ENCODE results near the gene TLCD3B. TPM values are rescaled to one million over a fixed set of nuclear protein-coding genes. Genes with fewer than 3 reads are reported as not detected.

TLCD3B gene
- total RNA-seq, 3 donors from 2014 or later: 0.29 TPM; not detected in 2

DNA sequence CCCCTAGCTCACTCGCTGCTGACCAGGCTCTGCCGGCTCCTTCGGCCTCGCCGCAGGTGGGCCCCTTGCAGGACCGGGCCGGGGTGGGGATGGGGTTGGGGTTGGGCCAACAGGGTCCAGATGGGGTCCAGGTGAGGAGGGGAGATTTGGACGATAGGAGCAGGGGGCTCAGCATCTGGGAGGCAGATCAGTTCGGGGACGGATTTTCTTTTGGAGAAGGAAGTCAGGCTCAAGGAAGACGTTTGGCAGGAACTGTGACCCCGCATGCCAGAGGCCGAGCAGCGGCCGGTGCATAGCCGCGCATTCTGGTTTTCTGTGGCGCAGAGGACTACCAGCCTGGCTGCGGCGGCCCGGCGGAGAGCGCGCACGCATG lies 33.6 kb upstream of the TLCD3B start:
- Histone ChIP-seq H3K9me3 (no peaks in the 10 kb centered on the region), H3K36me3 (peaks cover 13% of the 10 kb centered on the region), H3K4me1 (peaks cover 9 to 17% of the 10 kb centered on the region in 2 donors), H3K27ac (peak overlapping the region; percentile 93 to 98), H3K4me3 (peak overlapping the region; percentile 87 to 97 (median 95)), H3K27me3 (no peaks in the 10 kb centered on the region)
- peak in 1 of 2 donors; percentile 40 for DNase-seq (ENCODE audit: low spot score in 2 of 2)
- TF ChIP-seq, protein P1, sequence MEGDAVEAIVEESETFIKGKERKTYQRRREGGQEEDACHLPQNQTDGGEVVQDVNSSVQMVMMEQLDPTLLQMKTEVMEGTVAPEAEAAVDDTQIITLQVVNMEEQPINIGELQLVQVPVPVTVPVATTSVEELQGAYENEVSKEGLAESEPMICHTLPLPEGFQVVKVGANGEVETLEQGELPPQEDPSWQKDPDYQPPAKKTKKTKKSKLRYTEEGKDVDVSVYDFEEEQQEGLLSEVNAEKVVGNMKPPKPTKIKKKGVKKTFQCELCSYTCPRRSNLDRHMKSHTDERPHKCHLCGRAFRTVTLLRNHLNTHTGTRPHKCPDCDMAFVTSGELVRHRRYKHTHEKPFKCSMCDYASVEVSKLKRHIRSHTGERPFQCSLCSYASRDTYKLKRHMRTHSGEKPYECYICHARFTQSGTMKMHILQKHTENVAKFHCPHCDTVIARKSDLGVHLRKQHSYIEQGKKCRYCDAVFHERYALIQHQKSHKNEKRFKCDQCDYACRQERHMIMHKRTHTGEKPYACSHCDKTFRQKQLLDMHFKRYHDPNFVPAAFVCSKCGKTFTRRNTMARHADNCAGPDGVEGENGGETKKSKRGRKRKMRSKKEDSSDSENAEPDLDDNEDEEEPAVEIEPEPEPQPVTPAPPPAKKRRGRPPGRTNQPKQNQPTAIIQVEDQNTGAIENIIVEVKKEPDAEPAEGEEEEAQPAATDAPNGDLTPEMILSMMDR (IDR thresholded peaks at IDR 0.05): no peak
- TF ChIP-seq POLR2AphosphoS5 (IDR thresholded peaks at IDR 0.05): no peak
- no peak for TF ChIP-seq POLR2A (IDR thresholded peaks at IDR 0.05)
- intact Hi-C loops (cut with DNase I; ENCODE audit: low total_unique reads): no loop called here

DNA sequence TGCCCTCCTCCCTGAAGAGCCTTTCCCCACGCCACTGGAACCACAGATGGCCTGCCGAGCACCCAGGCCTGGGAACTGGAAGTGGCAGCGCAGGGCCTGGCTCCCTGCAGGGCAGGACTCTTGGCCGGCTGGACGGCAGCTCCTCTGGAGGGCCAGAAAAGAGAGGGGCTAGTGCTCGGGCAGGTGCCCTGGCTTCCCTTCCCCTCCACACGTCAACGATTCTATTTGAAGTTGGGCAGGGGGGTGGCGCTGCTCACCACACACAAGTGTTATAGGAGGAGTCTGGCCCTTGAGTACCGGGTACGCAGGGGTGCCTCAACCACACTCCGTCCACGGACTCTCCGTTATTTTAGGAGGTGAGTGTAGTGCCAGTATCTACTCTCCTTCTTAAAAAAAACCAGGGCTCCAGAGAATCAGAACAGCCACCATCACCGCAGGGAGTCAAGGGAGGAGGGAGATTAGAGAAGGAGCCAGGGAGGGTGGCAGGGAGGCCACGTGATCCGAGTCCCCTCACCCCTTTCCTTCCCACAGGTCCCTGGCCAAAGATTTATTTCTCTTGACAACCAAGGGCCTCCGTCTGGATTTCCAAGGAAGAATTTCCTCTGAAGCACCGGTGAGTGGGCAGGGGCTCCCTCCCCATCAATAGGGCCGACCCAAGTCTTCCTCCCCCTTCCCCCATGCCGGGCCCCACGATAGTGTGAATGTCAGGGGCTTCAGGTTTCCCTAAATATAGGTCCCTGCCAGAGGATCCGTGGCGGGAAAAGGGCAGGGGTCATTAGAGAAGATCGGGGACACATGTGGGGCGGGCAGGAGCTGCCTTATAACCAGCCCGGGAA lies 33.0 kb upstream of the TLCD3B start:
- Histone ChIP-seq H3K4me1 (peaks cover 9 to 17% of the 10 kb centered on the region in 2 donors), H3K27ac (peak overlapping the region; percentile 93 to 98), H3K27me3 (no peaks in the 10 kb centered on the region), H3K9me3 (no peaks in the 10 kb centered on the region), H3K4me3 (peak overlapping the region; percentile 87 to 97 (median 95)), H3K36me3 (peaks cover 8% of the 10 kb centered on the region)
- TF ChIP-seq, protein P1 (IDR thresholded peaks at IDR 0.05): no peak
- peak in 1 of 3 donors; percentile 54 for TF ChIP-seq POLR2AphosphoS5 (IDR thresholded peaks at IDR 0.05)
- TF ChIP-seq POLR2A (IDR thresholded peaks at IDR 0.05): peak; percentile 15
- intact Hi-C loops (cut with DNase I; ENCODE audit: low total_unique reads): no loop called here
- DNase-seq (ENCODE audit: low spot score in 2 of 2): peak; percentile 69 to 74

DNA sequence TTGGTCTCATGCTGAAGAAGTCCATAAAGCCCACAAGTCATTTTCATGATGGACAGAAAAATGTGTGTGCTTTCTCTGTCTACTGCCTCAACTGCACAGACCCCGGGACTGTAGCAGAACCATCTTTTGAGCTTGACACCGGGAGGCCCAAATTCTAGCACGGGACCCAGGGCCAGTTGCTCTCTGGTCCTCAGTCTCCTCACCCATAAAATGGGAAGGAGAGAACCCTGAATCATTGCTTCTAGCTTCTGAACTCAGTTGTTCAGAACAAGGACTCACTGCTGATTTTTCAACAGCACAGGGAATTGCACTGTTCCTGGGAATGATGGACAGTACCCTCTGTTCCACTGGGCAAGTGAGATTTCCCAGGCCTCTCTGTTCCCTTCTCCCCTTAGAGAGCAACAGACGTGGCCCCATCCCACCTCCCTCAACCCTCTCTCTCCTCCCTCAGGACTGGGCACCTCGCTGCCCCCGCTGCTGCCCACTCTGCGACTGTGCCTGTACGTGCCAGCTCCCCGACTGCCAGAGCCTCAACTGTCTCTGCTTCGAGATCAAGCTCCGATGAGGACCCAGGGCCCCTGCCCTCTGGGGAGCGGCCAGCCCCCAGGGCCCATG lies 32.3 kb upstream of the TLCD3B start:
- DNase-seq (ENCODE audit: low spot score in 2 of 2): no peak
- Histone ChIP-seq H3K4me1 (peaks cover 9 to 17% of the 10 kb centered on the region in 2 donors), H3K9me3 (no peaks in the 10 kb centered on the region), H3K4me3 (peak overlapping the region; percentile 87 to 97 (median 95)), H3K27me3 (no peaks in the 10 kb centered on the region), H3K27ac (peak overlapping the region; percentile 93 to 98), H3K36me3 (peaks cover 1% of the 10 kb centered on the region)
- intact Hi-C loops (cut with DNase I; ENCODE audit: low total_unique reads): no loop called here
- TF ChIP-seq, protein P1 (IDR thresholded peaks at IDR 0.05): no peak
- no peak for TF ChIP-seq POLR2AphosphoS5 (IDR thresholded peaks at IDR 0.05)

DNA sequence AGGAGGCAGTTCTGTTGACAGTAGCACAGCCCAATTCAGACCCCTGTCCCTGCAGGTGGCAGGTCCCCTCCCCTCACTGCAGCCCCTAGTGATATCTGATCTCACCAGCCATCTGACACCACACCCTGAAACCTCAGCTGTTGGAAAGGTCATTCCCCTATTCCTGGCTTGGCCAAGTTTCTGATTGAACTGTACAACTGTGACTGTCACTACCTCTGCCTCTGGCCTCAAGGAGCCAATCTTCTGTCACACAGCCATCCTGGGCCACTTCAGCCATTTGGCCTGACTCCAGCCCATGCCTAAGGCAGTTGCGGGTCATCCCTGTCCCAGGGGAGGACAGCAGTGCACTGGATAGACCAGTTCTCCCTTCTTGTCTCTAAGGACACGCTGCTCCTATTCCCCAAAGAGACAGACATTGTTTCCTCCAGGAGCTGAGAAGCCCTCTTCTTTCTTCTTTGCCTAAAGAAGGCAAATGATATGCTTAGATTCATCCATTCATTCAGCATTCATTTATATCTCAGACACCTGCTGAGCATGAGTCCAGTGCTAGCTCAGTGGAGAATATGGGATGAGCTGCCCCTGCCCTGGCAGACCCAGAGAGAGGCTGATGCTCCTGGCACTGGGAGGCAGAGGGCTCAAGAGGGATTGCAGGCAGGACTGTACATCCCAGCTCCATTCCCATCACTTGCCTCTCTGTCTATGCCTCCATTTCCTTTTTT lies 29.9 kb upstream of the TLCD3B start:
- H3K9me3 ChIP-seq: no peaks in the 10 kb centered on the region
- TF ChIP-seq POLR2A (IDR thresholded peaks at IDR 0.05) (no peak), POLR2AphosphoS5 (IDR thresholded peaks at IDR 0.05) (peak; percentile 27 to 63 (median 62))
- TF ChIP-seq, protein P1 (IDR thresholded peaks at IDR 0.05): no peak
- H3K4me3 ChIP-seq: peak overlapping the region in 1 of 3 donors; percentile 27
- H3K4me1 ChIP-seq: peaks cover 8 to 9% of the 10 kb centered on the region in 2 donors
- peak; percentile 85 to 91 for DNase-seq (ENCODE audit: low spot score in 2 of 2)
- H3K36me3 ChIP-seq: no peaks in the 10 kb centered on the region
- no peaks in the 10 kb centered on the region for H3K27me3 ChIP-seq
- intact Hi-C loops (cut with DNase I; ENCODE audit: low total_unique reads): no loop called here
- H3K27ac ChIP-seq: peak overlapping the region; percentile 81 to 93
